Measurements from ENCODE around the gene LIMK2. TPM values are rescaled to one million over a fixed set of nuclear protein-coding genes. Genes with fewer than 3 reads are reported as not detected.

LIMK2 gene
- total RNA-seq, 1 experiment from 2014 or later: 27.9 TPM

GRCh38 chr22:31185056-31185455, 27.0 kb upstream of the LIMK2 start:
- Histone ChIP-seq H3K4me1 (ENCODE audit: insufficient read depth, low read length, poor library complexity, severe bottlenecking) (no peaks in the 10 kb centered on the region), H3K36me3 (ENCODE audit: insufficient read depth, low read length, poor library complexity, severe bottlenecking) (no peaks in the 10 kb centered on the region), H3K27ac (ENCODE audit: low read depth, low read length, poor library complexity, severe bottlenecking) (no peak overlapping the region), H3K4me3 (ENCODE audit: low read depth, low read length, poor library complexity, severe bottlenecking) (no peak overlapping the region), H3K27me3 (replicated peaks; ENCODE audit: insufficient read depth, low read depth, low read length, poor library complexity) (no peaks in the 10 kb centered on the region), H3K9me3 (ENCODE audit: low read depth, low read length, poor library complexity, severe bottlenecking) (no peaks in the 10 kb centered on the region)
- intact Hi-C loops (cut with micrococcal nuclease; ENCODE audit: unreplicated experiment): no loop called here
- CTCF ChIA-PET: no interaction called here
- no TSS peak for BruUV-seq (replicated peaks)
- POLR2A ChIA-PET (ENCODE audit: low non-redundant PET): no interaction called here
- TF ChIP-seq CTCF (conservative IDR thresholded peaks at IDR 0.05; ENCODE audit: low read depth, low read length) (no peak), EZH2 (IDR thresholded peaks at IDR 0.05; ENCODE audit: borderline replicate concordance, low read depth, low read length, poor library complexity, severe bottlenecking) (no peak)
- DNase-seq (ENCODE audit: low spot score): no peak

GRCh38 chr22:31187627-31188026, 24.5 kb upstream of the LIMK2 start:
- Histone ChIP-seq H3K27me3 (replicated peaks; ENCODE audit: insufficient read depth, low read depth, low read length, poor library complexity) (no peaks in the 10 kb centered on the region), H3K4me3 (ENCODE audit: low read depth, low read length, poor library complexity, severe bottlenecking) (no peak overlapping the region), H3K36me3 (ENCODE audit: insufficient read depth, low read length, poor library complexity, severe bottlenecking) (no peaks in the 10 kb centered on the region), H3K4me1 (ENCODE audit: insufficient read depth, low read length, poor library complexity, severe bottlenecking) (no peaks in the 10 kb centered on the region), H3K9me3 (ENCODE audit: low read depth, low read length, poor library complexity, severe bottlenecking) (no peaks in the 10 kb centered on the region), H3K27ac (ENCODE audit: low read depth, low read length, poor library complexity, severe bottlenecking) (no peak overlapping the region)
- no peak for DNase-seq (ENCODE audit: low spot score)
- ChIA-PET POLR2A (ENCODE audit: low non-redundant PET) (no interaction called here), CTCF (no interaction called here)
- intact Hi-C loops (cut with micrococcal nuclease; ENCODE audit: unreplicated experiment): no loop called here
- BruUV-seq (replicated peaks): no TSS peak
- no peak for TF ChIP-seq CTCF (conservative IDR thresholded peaks at IDR 0.05; ENCODE audit: low read depth, low read length)
- no peak for TF ChIP-seq EZH2 (IDR thresholded peaks at IDR 0.05; ENCODE audit: borderline replicate concordance, low read depth, low read length, poor library complexity, severe bottlenecking)

- no peak for TF ChIP-seq EZH2 (IDR thresholded peaks at IDR 0.05; ENCODE audit: borderline replicate concordance, low read depth, low read length, poor library complexity, severe bottlenecking)
- TF ChIP-seq CTCF (conservative IDR thresholded peaks at IDR 0.05; ENCODE audit: low read depth, low read length): no peak
- H3K4me3 ChIP-seq (ENCODE audit: low read depth, low read length, poor library complexity, severe bottlenecking): no peak overlapping the region
- H3K9me3 ChIP-seq (ENCODE audit: low read depth, low read length, poor library complexity, severe bottlenecking): no peaks in the 10 kb centered on the region
- intact Hi-C loops (cut with micrococcal nuclease; ENCODE audit: unreplicated experiment): no loop called here
- H3K27ac ChIP-seq (ENCODE audit: low read depth, low read length, poor library complexity, severe bottlenecking): no peak overlapping the region
- H3K4me1 ChIP-seq (ENCODE audit: insufficient read depth, low read length, poor library complexity, severe bottlenecking): no peaks in the 10 kb centered on the region
- CTCF ChIA-PET: no interaction called here
- DNase-seq (ENCODE audit: low spot score): no peak
- H3K36me3 ChIP-seq (ENCODE audit: insufficient read depth, low read length, poor library complexity, severe bottlenecking): no peaks in the 10 kb centered on the region
- no peaks in the 10 kb centered on the region for H3K27me3 ChIP-seq (replicated peaks; ENCODE audit: insufficient read depth, low read depth, low read length, poor library complexity)
- no TSS peak for BruUV-seq (replicated peaks)
- POLR2A ChIA-PET (ENCODE audit: low non-redundant PET): no interaction called here
Measured at GRCh38 chr22:31192513-31192912, 19.6 kb upstream of the LIMK2 start.
